GM23338 (cell line): ENCODE results near the gene SERTAD3. TPM values are rescaled to one million over a fixed set of nuclear protein-coding genes. Genes with fewer than 3 reads are reported as not detected.
A peak's percentile ranks its signal among the peaks of the same experiment; 100 is the strongest.

Experiments
- ATAC-seq: fragments of 200-7000 bp; cut with Tn5 transposase; 3 replicates; pipeline ENCODE4 v1.9.1; 2020
- DNase-seq: peaks from one replicate; pipeline ENCODE4 v3.0.0-alpha.2; 2015; ENCODE audit warnings: low spot score
- H2AFZ ChIP-seq: fragments of 200-600 bp; sonication (generic); 2 replicates; pipeline ENCODE4 v1.8.0; 2016; ENCODE audit warnings: antibody characterized with exemption, mild to moderate bottlenecking, moderate library complexity
- H3F3A ChIP-seq: fragments of 200-600 bp; sonication (generic); replicated peaks from 2 replicates; pipeline ENCODE4 v1.8.0; 2017; ENCODE audit warnings: antibody characterized with exemption, mixed run types, low read depth
- H3K27ac ChIP-seq: fragments of 200-600 bp; sonication (generic); 2 replicates; pipeline ENCODE4 v1.6.1; 2016; ENCODE audit warnings: low read depth
- H3K27me3 ChIP-seq: fragments of 200-600 bp; sonication (generic); 2 replicates; pipeline ENCODE4 v1.8.0; 2016; ENCODE audit warnings: mild to moderate bottlenecking, mixed run types, moderate library complexity; ENCODE audit not compliant: insufficient read depth
- H3K36me3 ChIP-seq: fragments of 200-600 bp; sonication (generic); 2 replicates; pipeline ENCODE4 v1.8.0; 2016; ENCODE audit warnings: mild to moderate bottlenecking; ENCODE audit not compliant: insufficient read depth
- H3K4me1 ChIP-seq: fragments of 200-600 bp; sonication (generic); 2 replicates; pipeline ENCODE4 v1.8.0; 2016; ENCODE audit warnings: mild to moderate bottlenecking, moderate library complexity; ENCODE audit not compliant: insufficient read depth
- H3K4me2 ChIP-seq: fragments of 200-600 bp; sonication (generic); 2 replicates; pipeline ENCODE4 v1.7.1; 2017; ENCODE audit warnings: mixed run types
- H3K4me3 ChIP-seq: fragments of 200-600 bp; sonication (generic); 2 replicates; pipeline ENCODE4 v1.6.1; 2016; ENCODE audit warnings: mixed run types
- H3K79me2 ChIP-seq: fragments of 200-600 bp; sonication (generic); replicated peaks from 2 replicates; pipeline ENCODE4 v1.8.0; 2017; ENCODE audit warnings: mild to moderate bottlenecking; ENCODE audit not compliant: insufficient read depth
- H3K9me2 ChIP-seq: fragments of 200-600 bp; sonication (generic); 2 replicates; pipeline ENCODE4 v1.8.0; 2017; ENCODE audit not compliant: insufficient read depth
- H4K20me1 ChIP-seq: fragments of 200-600 bp; sonication (generic); replicated peaks from 2 replicates; pipeline ENCODE4 v1.8.0; 2017; ENCODE audit warnings: mild to moderate bottlenecking; ENCODE audit not compliant: insufficient read depth
- H3K27ac Mint-ChIP-seq: 2 replicates; pipeline ENCODE4 v1.8.0; 2020; ENCODE audit warnings: inconsistent platforms, mild to moderate bottlenecking, moderate library complexity, mixed read lengths
- H3K27me3 Mint-ChIP-seq: 3 replicates; pipeline ENCODE4 v1.8.0; 2022; ENCODE audit warnings: low read depth, mild to moderate bottlenecking, moderate library complexity, mixed read lengths, inconsistent platforms; ENCODE audit not compliant: insufficient read depth, poor library complexity
- H3K36me3 Mint-ChIP-seq: 3 replicates; pipeline ENCODE4 v1.8.0; 2021; ENCODE audit warnings: low read depth, mild to moderate bottlenecking, inconsistent platforms, moderate library complexity, mixed read lengths
- H3K4me1 Mint-ChIP-seq: 3 replicates; pipeline ENCODE4 v1.8.0; 2020; ENCODE audit warnings: mild to moderate bottlenecking, inconsistent platforms, mixed read lengths
- H3K4me3 Mint-ChIP-seq: 3 replicates; pipeline ENCODE4 v1.8.0; 2021; ENCODE audit warnings: moderate library complexity, mild to moderate bottlenecking, inconsistent platforms, mixed read lengths
- H3K9me3 Mint-ChIP-seq: 3 replicates; pipeline ENCODE4 v1.8.0; 2020; ENCODE audit warnings: moderate library complexity, mild to moderate bottlenecking, inconsistent platforms, mixed read lengths
- CREB1 ChIP-seq: fragments of 250-450 bp; sonication (Bioruptor Pico); IDR thresholded peaks from 2 replicates; pipeline ENCODE4 v1.5.0; 2020; ENCODE audit warnings: low read depth, mild to moderate bottlenecking, moderate library complexity
- CTCF ChIP-seq, 2 experiments: fragments of 200-600 bp in 1 of 2; sonication (generic) in 1 of 2; conservative IDR thresholded peaks; 2 replicates each; pipeline versions ENCODE4 v1.5.1 to v1.6.1; 2016 to 2017; ENCODE audit warnings: antibody characterized with exemption in 2 of 2, low read depth in 2 of 2, mild to moderate bottlenecking in 2 of 2, moderate library complexity in 1 of 2
- ETS1 ChIP-seq: IDR thresholded peaks from 2 replicates; pipeline ENCODE4 v1.6.1; 2016; ENCODE audit warnings: antibody characterized with exemption
- EZH2 ChIP-seq: fragments of 200-600 bp; sonication (generic); IDR thresholded peaks from one replicate; pipeline ENCODE4 v1.8.0; 2017; ENCODE audit warnings: antibody characterized with exemption, mild to moderate bottlenecking, low read depth; ENCODE audit not compliant: unreplicated experiment
- EZH2phosphoT487 ChIP-seq: fragments of 200-600 bp; sonication (generic); IDR thresholded peaks from one replicate; pipeline ENCODE4 v1.8.1; 2018; ENCODE audit warnings: antibody characterized with exemption; ENCODE audit not compliant: unreplicated experiment
- JUNB ChIP-seq: IDR thresholded peaks from one replicate; pipeline ENCODE4 v1.6.1; 2016; ENCODE audit warnings: antibody characterized with exemption; ENCODE audit not compliant: unreplicated experiment
- NANOG ChIP-seq: IDR thresholded peaks from 2 replicates; pipeline ENCODE4 v1.6.1; 2016; ENCODE audit warnings: antibody characterized with exemption, borderline replicate concordance
- POLR2AphosphoS5 ChIP-seq: IDR thresholded peaks from 2 replicates; pipeline ENCODE4 v1.6.1; 2016; ENCODE audit warnings: antibody characterized with exemption, low read depth
- REST ChIP-seq: IDR thresholded peaks from one replicate; pipeline ENCODE4 v1.6.1; 2018; ENCODE audit warnings: antibody characterized with exemption; ENCODE audit not compliant: unreplicated experiment
- STAT1 ChIP-seq: IDR thresholded peaks from one replicate; pipeline ENCODE4 v1.6.1; 2016; ENCODE audit warnings: antibody characterized with exemption; ENCODE audit not compliant: unreplicated experiment
- ZNF114 ChIP-seq: fragments of 250-450 bp; sonication (Bioruptor Pico); IDR thresholded peaks from 2 replicates; pipeline ENCODE4 v1.5.0; 2020; ENCODE audit warnings: mild to moderate bottlenecking, moderate library complexity
- ZNF331 ChIP-seq: fragments of 250-450 bp; sonication (Bioruptor Pico); IDR thresholded peaks from 2 replicates; pipeline ENCODE4 v1.5.0; 2020; ENCODE audit warnings: low read depth, mild to moderate bottlenecking, moderate library complexity
- ZNF462 ChIP-seq: fragments of 250-450 bp; sonication (Bioruptor Pico); IDR thresholded peaks from 2 replicates; pipeline ENCODE4 v1.5.0; 2020; ENCODE audit warnings: mild to moderate bottlenecking, moderate library complexity
- polyA plus RNA-seq: library from polyadenylated mRNA; unstranded; fragments of >200 nt; fragmentation: Nextera tagmentation; extraction: Ambion mirVana; gene quantifications from 2 replicates; pipeline ENCODE4 v1.2.1, GENCODE V29; 2016
- total RNA-seq: library from RNA; depleted of rRNA; stranded (reverse); fragments of >200 nt; shearing (Covaris generic); gene quantifications from 2 replicates; pipeline ENCODE4 v1.2.3, GENCODE V29; 2014

Gene SERTAD3
- total and polyA plus RNA-seq, 2 experiments from 2014 or later: 15.4 to 24.1 TPM

- peak; percentile 23; the same call in 2 of the 3 replicates for ATAC-seq
- Histone ChIP-seq H2AFZ (no peak overlapping the region), H3K27me3 (no peaks in the 10 kb centered on the region), H3K4me3 (no peak overlapping the region), H3K9me2 (no peaks in the 10 kb centered on the region), H3K27ac (no peak overlapping the region), H3K36me3 (no peaks in the 10 kb centered on the region), H4K20me1 (no peaks in the 10 kb centered on the region), H3K4me1 (peaks cover 5% of the 10 kb centered on the region; the same call in 1 of the 2 replicates), H3K4me2 (no peak overlapping the region), H3F3A (no peaks in the 10 kb centered on the region), H3K79me2 (no peaks in the 10 kb centered on the region)
- no peak overlapping the region for H3K27ac Mint-ChIP-seq
- peaks cover 6% of the 10 kb centered on the region for H3K27me3 Mint-ChIP-seq
- TF ChIP-seq POLR2AphosphoS5: no peak
- TF ChIP-seq EZH2phosphoT487: no peak
- TF ChIP-seq CREB1 (CRISPR knock-in tag): no peak
- TF ChIP-seq JUNB: no peak
- no peak for TF ChIP-seq CTCF (conservative IDR thresholded peaks at IDR 0.05; ENCODE audit: low read depth in 2 of 2)
- TF ChIP-seq REST: no peak
- no peak for TF ChIP-seq NANOG
- no peak for TF ChIP-seq STAT1
- no peak for TF ChIP-seq ZNF114 (CRISPR knock-in tag)
- TF ChIP-seq ETS1: no peak
- TF ChIP-seq EZH2: no peak
- no peak for TF ChIP-seq ZNF462 (CRISPR knock-in tag)
- no peak for TF ChIP-seq ZNF331
- H3K4me3 Mint-ChIP-seq: no peak overlapping the region; the same call in 2 of the 3 replicates
- H3K9me3 Mint-ChIP-seq: no peaks in the 10 kb centered on the region
- DNase-seq: no peak
- peaks cover 10% of the 10 kb centered on the region for H3K4me1 Mint-ChIP-seq
- no peaks in the 10 kb centered on the region; the same call in 2 of the 3 replicates for H3K36me3 Mint-ChIP-seq
These were observed 7.9 kb upstream of the SERTAD3 start for GRCh38 chr19:40452016-40452415.
